H1 (cell line): ENCODE measurements around the gene RASSF9.

Source experiments
- EGR1 ChIP-seq: IDR thresholded peaks from 2 replicates; pipeline ENCODE4 v1.6.1; 2011; ENCODE audit warnings: low read depth, low read length, borderline replicate concordance
- JUND ChIP-seq: IDR thresholded peaks from 2 replicates; pipeline ENCODE4 v1.6.1; 2011; ENCODE audit warnings: mild to moderate bottlenecking, improper control_type of control experiment, low read length
- KDM1A ChIP-seq: fragments of 200-600, 300-600 bp; sonication (generic); IDR thresholded peaks from 2 replicates; pipeline ENCODE4 v1.7.1; 2016; ENCODE audit warnings: mild to moderate bottlenecking, low read length, borderline replicate concordance
- NRF1 ChIP-seq: IDR thresholded peaks from 2 replicates; pipeline ENCODE4 v1.6.1; 2011; ENCODE audit warnings: mild to moderate bottlenecking, low read depth, low read length, improper control_type of control experiment
- POLR2AphosphoS5 ChIP-seq: IDR thresholded peaks from 2 replicates; pipeline ENCODE4 v1.6.1; 2011; ENCODE audit warnings: low read depth, low read length
- TF ChIP-seq, protein P1 (sequence below), 3 experiments: IDR thresholded peaks; 1 replicate in 2 of 3; 2 replicates in 1 of 3; pipeline versions ENCODE4 v1.5.1 to v1.6.1; 2011; ENCODE audit warnings: low read length in 3 of 3, mild to moderate bottlenecking in 3 of 3, inconsistent platforms in 2 of 3, low read depth in 1 of 3, moderate library complexity in 1 of 3; ENCODE audit not compliant: insufficient read depth in 1 of 3; ENCODE audit errors: control extremely low read depth in 1 of 3

DNA sequence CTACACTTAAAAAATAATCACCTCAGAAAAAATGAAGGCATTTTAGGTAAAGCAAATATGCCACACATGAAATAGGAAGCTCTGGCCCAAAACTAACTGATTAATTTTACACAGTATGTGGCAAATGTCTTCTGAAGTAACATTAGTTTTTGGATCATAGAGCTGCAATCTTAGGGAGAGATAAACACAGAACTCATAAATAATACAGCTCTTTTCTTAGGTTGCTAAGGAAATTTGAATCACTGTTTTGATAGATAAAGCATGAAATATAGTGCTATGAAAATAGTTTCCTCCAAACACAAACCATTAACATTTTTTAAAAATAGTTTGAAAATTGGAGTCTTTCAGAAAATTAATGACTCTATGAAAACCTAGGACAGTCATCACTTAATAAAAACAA lies 15.0 kb downstream of the RASSF9 start:
- TF ChIP-seq POLR2AphosphoS5 (no peak), EGR1 (no peak), KDM1A (no peak), JUND (no peak), NRF1 (no peak)
- TF ChIP-seq, protein P1, sequence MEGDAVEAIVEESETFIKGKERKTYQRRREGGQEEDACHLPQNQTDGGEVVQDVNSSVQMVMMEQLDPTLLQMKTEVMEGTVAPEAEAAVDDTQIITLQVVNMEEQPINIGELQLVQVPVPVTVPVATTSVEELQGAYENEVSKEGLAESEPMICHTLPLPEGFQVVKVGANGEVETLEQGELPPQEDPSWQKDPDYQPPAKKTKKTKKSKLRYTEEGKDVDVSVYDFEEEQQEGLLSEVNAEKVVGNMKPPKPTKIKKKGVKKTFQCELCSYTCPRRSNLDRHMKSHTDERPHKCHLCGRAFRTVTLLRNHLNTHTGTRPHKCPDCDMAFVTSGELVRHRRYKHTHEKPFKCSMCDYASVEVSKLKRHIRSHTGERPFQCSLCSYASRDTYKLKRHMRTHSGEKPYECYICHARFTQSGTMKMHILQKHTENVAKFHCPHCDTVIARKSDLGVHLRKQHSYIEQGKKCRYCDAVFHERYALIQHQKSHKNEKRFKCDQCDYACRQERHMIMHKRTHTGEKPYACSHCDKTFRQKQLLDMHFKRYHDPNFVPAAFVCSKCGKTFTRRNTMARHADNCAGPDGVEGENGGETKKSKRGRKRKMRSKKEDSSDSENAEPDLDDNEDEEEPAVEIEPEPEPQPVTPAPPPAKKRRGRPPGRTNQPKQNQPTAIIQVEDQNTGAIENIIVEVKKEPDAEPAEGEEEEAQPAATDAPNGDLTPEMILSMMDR (IDR thresholded peaks at IDR 0.05; ENCODE audit: control extremely low read depth in 1 of 3, insufficient read depth in 1 of 3, low read depth in 1 of 3, low read length in 3 of 3): no peak
